IPS DF 19.7 (cell line): ENCODE results near the gene DLG2.
"Not testable (repeated sequence)": the region's sequence is repeated elsewhere in the genome, so short reads cannot be mapped to it uniquely, and the experiment has no call there.

Source experiments
- DNase-seq: peaks from one replicate; pipeline ENCODE4 v3.0.0-alpha.2; 2013; ENCODE audit warnings: low read depth, low spot score

DLG2 gene

DNA sequence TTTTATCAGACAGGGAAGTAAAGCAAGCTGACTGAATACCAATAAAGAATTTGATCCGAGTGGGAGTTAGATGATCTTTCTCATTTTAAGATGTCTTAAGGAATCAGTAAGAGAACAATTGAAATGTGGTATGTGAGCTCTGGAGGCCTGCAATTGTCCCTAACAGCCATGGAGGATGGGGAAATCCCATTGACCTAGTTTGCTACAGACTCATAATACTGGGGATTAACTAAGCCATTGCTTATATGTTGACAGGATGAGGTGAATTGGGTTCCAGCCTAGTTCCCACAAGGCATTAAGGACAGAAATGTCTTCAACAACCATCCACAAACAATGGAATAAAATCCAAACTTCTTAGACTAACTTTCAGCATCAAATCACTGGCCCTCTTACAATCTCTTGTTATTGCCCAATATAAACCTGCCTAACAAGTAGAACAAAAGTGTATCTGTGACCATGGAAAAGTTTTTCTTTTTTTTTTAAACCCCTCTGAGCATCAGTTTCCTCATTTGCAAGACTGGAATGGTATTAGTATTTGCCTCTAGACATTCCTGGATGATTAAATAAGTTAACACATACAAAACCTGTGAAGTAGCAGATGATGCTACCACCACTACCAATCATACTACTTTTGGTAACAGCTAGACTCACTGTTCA, 773.2 kb downstream of the DLG2 start:
- no peak for DNase-seq

DNA sequence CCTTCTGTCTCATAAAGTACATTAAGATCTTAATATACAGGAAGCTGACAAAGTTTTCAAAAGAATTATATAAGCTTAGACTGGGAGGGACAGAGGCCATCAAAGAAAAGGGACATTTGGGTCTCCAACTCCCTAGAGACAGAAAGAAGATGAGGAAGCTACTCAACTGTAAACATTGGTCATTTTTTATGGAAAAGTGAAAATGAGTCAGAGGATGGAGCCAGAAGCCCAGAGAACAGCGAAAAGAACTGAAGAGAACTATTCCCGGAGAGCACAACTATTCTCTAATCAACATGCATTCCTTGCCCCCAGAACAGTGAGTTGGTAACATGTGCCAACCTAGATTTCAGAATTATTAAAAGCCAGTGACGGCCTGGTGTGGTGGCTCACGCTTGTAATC, 779.3 kb downstream of the DLG2 start:
- DNase-seq: no peak

DNA sequence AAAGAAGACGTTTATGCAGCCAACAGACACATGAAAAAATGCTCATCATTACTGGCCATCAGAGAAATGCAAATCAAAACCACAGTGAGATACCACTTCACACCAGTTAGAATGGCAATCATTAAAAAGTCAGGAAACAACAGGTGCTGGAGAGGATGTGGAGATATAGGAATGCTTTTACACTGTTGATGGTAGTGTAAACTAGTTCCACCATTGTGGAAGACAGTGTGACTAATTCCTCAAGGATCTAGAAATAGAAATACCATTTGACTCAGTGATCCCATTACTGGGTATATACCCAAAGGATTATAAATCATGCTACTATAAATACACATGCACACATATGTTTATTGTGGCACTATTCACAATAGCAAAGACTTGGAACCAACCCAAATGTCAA, 786.9 kb downstream of the DLG2 start:
- not testable (repeated sequence) for DNase-seq

DNA sequence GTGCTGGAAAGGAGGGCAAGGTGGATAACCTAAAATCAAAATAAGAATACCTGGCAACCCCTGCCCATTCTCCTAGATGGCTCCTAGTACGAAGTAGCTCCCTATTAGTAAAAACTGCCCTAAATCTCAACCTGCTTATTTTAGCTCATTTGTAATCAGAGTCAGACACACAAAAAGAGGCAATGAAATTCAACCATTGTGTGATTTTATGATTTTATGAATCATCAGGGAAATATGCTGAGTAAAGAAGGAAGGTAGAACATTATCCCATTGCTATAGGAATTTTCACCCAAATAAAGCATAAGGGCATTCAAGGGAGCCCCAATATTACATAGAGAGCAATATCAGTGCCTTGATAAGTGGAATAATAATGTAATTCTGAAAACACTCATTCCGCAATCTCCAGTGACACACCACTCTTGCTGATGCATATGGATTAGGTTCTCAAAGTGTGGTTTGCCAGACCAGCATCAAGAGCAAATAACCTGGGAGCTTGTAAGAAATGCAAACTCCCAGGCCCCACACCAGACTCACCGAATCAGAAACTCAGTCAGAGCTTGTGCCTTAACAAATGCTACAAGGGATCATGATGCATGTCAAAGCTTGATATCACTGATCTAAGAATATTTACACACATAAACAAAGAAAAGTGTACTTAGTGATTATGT, 789.6 kb downstream of the DLG2 start:
- DNase-seq: no peak

DNA sequence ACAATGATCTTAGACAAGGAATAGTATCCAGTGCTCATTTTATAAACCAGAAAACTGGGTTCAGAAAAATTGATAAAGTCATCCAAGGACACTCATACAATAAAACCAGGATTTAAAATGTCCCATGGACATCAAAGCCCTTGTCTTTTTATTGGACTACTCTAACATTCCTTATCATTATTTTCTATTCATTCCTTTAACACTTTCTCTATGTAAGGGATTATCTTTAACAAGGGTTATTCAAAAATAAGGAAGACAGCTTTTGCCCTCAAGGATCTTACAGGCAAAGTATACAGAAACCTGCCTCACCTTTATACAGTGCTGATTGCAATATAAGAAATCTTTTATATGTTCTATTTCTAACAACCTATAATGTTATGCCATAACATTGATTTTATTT, 790.8 kb downstream of the DLG2 start:
- no peak for DNase-seq

DNA sequence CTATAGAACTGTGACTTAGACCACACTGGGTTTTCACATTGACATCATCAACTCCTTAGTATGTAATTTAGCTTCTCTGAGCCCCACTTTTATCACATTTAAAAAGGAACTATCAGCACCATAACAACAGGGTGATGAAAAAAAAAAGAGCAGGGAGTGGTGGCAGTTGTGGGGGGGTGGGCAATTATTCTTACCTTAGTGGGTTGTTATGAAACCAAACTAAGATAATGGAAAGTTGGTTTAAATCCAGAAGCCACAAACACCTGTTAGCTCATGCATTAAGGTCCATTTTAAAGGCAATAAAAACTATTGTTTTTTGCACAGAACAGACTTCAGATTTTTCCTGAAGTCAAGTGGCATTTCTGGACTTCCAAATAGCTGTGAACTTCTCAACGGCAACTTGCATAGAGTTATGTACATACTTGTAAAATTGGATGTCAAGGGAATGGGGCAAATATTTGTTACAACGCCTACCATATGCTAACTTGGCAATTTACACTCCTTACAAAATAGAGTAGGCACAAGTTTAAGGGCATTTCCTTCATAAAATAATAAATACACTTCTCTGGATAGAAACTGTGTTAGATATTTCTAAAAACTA, 793.6 kb downstream of the DLG2 start:
- no peak for DNase-seq

DNA sequence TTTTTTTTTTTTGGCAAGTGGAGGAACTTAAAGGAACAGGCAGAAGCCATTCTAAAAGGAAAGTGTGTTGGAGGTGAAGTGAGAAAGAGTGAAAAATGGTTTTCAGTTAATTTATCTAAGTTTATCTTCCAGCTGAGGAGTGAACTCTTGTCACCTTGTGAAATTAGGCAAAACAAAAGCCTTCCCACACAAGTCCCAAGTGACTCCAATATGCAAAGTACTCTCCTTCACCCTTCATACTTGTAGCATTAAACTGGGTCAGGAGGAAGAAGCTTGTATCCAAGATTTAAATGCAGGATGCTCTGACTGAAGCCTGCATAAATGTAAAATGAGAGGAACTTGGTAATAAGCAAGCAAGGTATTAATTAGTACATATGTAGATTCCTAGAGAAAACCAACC, 796.8 kb downstream of the DLG2 start:
- no peak for DNase-seq

DNA sequence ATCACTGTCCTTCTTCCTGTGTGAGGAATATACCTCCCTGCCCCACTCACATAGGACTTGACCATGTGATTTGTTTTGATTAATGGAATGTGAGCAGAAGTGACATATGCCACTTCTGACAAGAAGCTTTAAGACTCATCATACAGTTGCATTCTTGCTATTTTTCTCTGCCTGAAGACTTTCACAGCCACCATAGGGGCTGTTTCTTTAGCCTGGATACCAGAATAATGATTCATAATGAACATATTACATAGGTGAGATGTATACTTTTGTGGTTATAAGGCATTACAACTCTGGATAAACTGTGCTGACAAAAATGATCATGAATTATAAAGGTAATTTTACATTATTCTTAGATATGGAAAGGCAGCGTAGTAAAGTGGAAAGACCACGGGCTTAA, 798.0 kb downstream of the DLG2 start:
- no peak for DNase-seq

DNA sequence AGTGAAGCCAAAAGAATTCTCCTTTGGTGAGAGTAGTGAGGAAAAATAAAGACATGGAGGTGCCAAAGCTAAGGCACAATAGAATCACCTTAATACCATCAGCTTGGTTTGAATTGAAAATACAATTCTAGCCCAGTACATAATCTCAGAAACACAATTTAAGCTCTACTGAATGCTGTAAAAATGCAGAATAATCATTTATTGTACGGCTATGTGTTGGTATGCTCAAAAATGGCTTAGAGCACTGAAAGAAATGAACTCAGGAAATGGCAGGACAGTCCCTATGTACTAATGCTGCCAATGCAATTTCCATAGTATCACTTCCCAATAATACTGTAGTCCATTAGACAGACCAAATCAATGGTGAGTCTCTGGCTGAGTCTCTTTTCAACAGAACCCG, 798.5 kb downstream of the DLG2 start:
- DNase-seq: no peak

DNA sequence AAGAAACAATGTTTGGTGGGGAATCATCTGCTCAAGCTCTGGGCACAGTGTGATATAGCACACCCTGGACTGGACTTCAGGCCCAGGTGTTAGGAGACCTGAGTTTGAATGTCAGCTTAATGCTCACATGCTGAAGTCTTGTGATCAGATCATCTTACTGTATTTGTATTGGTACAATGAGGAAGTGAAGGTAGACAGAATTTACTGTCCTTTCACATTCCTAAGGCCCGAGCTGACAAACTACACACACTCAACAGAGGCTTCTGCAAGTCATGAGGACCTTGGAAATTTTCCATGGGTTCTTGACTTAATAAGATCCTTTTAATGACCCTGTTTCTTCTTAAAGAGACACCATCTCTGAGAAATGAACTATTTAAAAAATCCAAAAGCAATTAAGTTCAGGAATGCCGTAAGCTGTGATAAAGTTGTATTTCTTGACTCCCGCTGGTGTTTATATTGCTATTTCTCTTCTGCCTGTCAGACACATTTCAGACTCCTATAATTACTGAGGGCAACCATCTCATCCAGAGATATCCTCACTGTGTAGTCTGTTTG, 802.0 kb downstream of the DLG2 start:
- DNase-seq: no peak

DNA sequence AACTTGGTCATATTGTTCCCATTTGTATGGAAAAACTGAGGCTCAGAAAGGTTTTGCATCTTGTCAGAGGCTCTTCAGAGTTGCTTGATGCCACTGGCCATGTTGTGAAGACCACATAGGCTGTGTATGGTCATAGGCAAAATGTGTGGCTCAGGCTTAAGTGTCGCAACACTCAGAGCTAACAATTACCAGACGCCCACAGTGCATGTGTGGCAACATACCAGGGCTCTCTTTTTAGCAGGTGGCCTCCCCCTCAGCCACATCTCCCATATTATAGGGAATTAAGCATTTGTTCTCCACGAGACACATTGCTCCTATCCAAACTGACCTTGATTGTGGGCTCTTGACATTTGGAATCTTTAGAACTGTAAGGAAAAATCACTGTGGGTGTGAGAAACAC, 802.5 kb downstream of the DLG2 start:
- no peak for DNase-seq

DNA sequence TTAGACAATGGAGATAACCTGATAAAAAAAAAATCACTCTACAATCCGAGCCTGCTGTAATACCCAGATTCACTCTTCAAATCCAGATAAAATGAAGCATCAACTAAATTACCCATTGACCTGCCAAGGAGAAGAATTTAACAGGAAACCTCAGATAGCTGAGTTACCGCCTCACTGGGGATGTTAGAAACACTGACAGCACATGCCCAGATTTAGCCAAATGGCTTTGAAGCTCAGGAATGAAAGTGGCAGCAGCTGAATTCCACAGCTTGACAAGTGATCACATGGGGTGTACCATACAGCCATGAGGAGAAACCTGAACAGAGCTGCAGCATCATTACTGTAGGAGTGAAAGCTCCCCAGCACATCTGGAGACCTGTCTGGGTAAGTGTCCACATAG, 807.6 kb downstream of the DLG2 start:
- no peak for DNase-seq

DNA sequence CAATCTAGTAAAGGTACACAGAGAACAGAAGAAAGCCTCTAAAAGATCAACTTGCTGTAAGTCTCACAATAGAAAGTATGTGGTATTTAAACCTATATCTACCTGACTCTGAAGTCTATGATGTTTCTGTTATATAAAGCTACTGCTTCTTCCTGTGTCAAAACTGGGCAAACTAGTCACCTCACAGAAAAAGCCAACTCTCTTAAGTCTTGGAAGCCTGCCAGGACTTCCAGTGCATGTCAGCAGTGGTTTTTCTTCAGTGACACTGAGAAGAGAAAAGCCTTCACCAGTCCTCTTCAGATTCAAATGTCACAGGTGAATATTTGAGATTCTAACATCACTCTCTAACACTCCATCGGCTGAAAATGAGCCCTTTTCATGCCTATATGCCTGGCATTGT, 808.0 kb downstream of the DLG2 start:
- DNase-seq: no peak

DNA sequence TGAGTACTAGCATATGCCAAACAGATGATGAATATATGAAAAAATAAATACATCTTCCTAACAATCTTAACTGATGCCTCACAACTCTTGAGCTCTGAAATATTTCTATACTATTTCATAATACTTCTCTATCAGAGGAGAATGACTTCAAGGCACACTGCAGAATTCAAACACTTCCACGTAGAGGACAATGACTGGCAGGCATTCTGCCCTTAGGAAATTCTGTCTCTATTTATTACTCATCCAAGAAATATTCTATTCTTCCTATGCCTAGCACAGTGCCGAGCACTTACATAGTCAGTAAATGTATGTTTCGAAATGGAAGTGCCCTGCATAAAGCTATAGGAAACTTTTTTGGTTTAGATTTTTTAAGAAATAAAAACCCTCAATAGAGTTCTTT, 809.1 kb downstream of the DLG2 start:
- DNase-seq: no peak

DNA sequence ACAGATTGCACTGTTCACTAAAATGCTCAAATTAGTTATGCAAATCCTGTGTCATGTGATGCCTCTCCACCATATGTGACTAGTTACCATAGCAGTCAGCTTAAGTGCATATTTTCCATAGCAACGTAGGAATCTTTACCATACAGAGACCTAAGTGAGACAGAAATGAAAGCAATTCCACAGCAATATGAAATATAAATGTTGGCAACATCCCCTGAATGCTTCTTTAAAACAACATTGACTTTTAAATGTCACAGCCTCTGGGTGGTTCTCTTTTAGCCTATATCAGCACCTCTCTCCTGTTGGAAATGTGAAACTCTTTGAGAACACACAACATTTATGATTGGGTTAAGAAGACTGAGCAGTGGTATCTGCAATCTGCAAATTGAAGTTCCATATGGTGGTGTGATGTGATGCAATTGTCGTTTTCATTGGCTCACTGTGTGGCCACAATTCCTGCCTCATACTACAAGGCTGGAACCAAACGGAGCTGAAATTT, 814.6 kb downstream of the DLG2 start:
- DNase-seq: no peak

DNA sequence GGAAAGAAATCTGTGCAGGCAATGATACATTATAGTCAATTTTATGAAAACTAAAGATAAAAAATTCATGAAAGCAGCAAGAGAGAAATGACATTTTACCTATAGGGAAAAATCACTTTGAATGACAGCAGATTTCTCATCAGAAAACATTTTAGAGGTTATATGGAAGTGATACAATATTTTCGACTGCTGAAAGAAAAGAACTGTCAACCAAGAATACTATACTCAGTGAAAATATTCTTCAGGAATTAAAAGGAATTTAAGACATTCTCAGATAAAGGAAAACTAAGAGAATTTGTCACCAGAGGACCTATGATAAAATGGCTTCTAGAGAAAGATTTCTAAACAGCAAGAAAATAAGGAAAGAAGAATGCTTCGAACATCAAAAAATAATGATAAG, 820.8 kb downstream of the DLG2 start:
- no peak for DNase-seq

DNA sequence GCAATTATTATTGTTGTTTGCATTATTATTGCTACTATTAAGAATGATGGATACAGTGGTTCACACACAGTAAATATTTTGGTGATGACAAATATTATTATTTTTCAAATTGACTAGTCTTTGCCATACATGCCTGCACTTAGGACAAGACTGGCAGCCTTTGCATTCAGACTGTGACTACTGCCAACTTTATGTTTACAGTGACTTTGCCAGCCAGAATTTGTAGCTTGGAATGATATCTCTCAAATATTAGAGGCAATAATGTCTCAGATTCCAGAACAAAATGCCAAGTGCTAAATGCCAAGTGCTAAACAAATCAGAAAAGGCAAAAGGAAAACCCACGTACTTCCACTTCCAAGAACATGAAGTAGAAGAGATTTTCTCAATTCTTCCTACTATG, 823.1 kb downstream of the DLG2 start:
- DNase-seq: no peak

DNA sequence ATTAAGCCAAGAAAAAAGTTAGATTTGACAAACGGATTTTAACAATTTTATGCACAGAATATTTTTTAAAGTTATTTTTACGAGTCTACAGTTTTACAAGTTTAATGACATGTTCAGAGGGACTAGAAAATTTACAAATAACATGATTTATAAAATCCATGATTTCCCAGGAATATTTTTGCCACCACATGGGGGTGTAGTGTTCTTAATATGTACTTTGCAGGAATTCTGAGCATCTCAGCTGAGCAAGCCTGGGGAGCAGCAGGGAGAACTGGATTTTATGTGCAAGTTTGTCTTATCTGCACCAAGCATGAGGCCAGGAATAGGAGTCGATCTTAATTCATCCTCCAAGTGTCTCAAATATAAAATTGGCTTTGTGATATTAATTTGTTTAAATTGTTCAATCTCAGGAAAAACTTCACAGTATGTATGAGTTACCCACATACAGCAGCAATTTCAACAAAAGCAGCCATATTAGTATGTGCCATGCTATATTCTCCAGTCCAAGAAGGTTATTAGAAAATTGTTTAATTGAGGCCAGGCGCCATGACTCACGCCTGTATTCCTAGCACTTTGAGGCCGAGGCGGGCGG, 826.3 kb downstream of the DLG2 start:
- DNase-seq: no peak

DNA sequence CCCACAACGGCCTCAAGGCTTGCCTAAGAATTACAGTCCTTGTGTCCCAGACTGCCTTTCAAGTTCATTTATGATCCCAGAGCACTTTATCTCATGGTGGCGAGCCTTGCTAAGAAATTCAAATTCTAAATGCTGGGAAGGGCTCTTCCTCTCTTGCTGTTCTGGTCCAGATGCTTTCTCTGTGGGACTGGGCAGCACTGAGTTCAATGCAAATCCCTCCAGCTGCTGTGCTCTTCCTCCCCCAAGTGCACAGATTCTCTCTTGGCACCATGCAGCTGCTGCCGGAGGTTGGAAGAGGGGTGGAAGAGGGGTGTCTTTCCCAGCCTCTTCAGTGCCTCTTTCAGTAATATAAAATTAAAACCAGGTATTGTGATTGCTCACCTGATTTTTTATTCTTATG, 828.0 kb downstream of the DLG2 start:
- DNase-seq: no peak

DNA sequence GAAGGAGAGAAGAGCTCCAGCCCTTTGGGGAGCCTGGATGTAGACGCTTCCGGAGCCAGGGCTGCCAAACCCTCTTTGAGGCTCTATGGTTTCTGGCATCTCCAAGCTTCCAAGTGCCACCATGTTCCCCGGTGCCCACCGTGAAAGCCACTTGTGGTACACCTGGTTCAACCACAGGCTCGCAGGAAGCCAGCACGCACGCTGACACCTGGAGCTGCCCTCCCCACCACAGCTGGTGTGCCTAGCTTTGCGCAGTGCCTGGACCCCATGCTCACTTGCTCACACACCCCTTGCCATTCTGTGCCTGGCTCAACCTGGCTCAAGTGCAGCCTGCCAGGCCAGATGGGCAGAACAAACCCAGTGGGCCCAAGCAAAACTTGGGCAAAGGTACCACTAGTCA, 831.4 kb downstream of the DLG2 start:
- DNase-seq: no peak

DNA sequence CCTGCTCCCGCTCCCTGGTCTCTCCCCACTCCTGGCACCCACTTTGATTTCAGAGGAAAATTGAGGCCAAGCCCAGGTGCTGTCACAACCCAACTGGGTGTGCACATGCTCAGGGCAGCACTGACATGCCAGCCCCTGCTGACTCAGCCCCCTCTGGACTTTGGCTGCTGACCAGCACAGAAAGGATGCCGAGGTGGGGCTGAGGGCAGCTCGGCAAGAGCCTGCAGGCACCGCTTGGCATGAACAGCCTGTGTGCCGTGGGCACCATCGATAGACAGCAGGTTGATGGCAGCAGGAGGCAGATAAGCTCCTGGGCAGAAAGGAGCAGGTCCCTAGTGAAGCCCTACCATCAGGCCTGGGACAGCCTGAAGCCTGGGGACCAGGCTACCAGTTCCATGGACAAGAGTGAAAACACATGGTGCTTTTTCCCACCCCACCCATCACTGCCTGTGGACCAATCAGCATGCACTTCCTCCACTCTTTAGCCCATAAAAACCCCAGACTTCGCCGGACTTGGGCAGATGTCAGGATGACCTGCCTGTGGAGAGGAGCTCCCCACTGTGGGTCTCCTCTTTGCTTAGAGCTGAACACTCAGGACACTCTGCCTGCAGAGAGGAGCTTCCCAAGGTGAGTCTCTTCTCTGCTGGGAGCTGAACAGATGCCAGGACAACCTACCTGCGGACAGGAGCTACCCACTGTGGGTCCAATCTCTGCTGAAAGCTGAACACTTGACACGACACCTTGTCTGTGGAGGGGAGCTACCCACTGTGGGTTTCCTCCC, 832.3 kb downstream of the DLG2 start:
- DNase-seq: no peak

DNA sequence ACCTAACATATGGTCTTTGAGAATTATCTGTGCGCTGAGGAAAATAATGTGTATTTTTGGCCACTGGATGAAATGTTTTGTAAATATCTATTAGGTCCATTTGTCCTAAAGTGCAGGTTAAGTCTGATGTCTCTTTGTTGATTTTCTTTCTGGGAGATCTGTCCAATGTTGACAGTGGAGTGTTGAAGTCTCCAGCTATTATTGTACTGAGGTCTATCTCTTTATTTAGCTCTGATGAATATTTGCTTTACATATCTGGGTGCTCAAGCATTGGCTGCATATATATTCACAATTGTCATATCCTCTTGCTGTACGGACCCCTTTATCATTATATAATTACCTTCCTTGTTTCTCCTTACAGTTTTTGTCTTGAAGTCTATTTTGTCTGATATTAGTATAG, 833.8 kb downstream of the DLG2 start:
- no peak for DNase-seq
